ENCODE measurements around the gene ZNF789.
A peak's percentile ranks its signal among the peaks of the same experiment; 100 is the strongest.

ZNF789 gene

DNA sequence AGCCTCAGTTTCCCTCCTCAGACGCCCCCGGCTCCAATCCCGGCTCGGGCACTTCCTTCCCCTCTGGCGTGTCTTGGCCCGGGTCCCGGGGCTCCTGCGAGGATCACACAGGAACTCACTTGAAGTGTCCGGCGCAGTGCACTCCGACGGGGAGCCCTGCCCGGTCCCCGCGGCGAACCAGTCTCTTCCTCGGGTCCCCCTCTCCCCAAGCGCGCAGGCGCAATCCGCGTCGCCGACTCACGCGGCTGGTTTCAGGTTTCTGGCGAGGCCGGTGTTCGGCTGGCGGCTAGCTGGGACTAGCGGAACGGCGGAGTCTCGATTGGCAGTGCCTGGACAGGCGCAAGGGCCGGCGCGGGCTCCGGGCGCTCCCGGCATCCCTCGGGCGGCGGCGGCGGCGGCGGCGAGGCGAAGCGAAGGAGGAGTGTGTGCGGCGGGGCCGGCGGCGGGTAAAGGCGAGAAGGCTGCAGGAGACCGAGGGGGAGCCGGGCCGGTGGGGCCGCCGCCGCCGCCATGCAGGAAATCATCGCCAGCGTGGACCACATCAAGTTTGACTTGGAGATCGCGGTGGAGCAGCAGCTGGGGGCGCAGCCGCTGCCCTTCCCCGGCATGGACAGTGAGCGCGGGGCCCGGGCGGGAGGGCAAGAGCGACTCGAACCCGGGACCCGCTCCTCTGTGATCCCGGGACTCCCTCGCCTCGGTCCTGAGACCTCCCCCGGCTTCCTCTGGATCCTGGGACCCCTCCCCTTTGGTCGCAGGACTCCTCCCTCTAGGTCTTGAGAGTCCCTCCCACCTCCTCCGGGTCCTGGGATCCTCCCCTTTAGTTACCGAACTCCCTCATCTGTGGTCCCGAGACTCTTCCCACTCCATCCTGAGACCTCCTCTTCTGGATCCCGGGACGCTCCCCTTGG lies 33.9 kb upstream of the ZNF789 start, which contains the start of the genes CPSF4 and PTCD1:
Gene CPSF4, plus strand, starts transcription at position 371 of the 908 bp plus-strand sequence. Its CDS starts 140 bp downstream, at position 511.
Gene PTCD1, minus strand, starts transcription at position 226 of the 908 bp plus-strand sequence. CDS start 3,556 bp downstream, outside the sequence.
- Histone ChIP-seq H3K4me2 (ENCODE audit: insufficient read depth, low read length, poor library complexity, severe bottlenecking) (peak within 1 kb of the TSS; percentile 76), H3K14ac (ENCODE audit: low read length) (peak within 1 kb of the TSS; percentile 92), H3K27ac (replicated peaks; ENCODE audit: low read length) (peak within 1 kb of the TSS; percentile 91), H2BK5ac (ENCODE audit: low read length) (peak within 1 kb of the TSS; percentile 79), H2BK12ac (ENCODE audit: low read length) (peak within 1 kb of the TSS; percentile 78), H3K18ac (ENCODE audit: low read length) (peak within 1 kb of the TSS; percentile 99), H3K4me3 (ENCODE audit: low read length in 2 of 2) (peak within 1 kb of the TSS; percentile 86 to 98), H3K27me3 (ENCODE audit: control insufficient read depth in 3 of 3, insufficient read depth in 3 of 3, low read depth in 1 of 3, low read length in 3 of 3) (no peaks in the 10 kb centered on the region), H3K4ac (ENCODE audit: low read length) (peak within 1 kb of the TSS; percentile 99), H3K36me3 (replicated peaks in 1 of 2; ENCODE audit: control insufficient read depth in 2 of 2, insufficient read depth in 2 of 2, low read length in 2 of 2) (peaks cover 13 to 61% of the 10 kb centered on the region in 2 donors), H3K23ac (ENCODE audit: low read depth, low read length, poor library complexity) (peak within 1 kb of the TSS; percentile 98), H2AK5ac (ENCODE audit: low read depth, low read length) (peak within 1 kb of the TSS; percentile 71), H4K8ac (ENCODE audit: low read depth, low read length) (peak within 1 kb of the TSS; percentile 76), H3K79me1 (ENCODE audit: low read depth, low read length) (peaks cover 13% of the 10 kb centered on the region), H3K9ac (ENCODE audit: low read depth, low read length, poor library complexity) (peak within 1 kb of the TSS; percentile 100), H2BK120ac (ENCODE audit: low read depth, low read length) (no peak within 1 kb of the TSS), H2BK15ac (ENCODE audit: low read length) (peak within 1 kb of the TSS; percentile 91), H2AFZ (ENCODE audit: low read length) (peak within 1 kb of the TSS; percentile 99), H4K91ac (ENCODE audit: low read depth, low read length, poor library complexity) (no peak within 1 kb of the TSS), H3K9me3 (replicated peaks in 1 of 2; ENCODE audit: control insufficient read depth in 2 of 2, insufficient read depth in 1 of 2, low read depth in 1 of 2, low read length in 2 of 2) (no peaks in the 10 kb centered on the region), H3K4me1 (ENCODE audit: control insufficient read depth in 2 of 2, insufficient read depth in 1 of 2, low read depth in 1 of 2, low read length in 2 of 2) (peaks cover 8 to 12% of the 10 kb centered on the region in 2 donors)
- WGBS, 2 donors (ENCODE audit: extremely low coverage in 2 of 2, insufficient read length in 2 of 2, insufficient replicate concordance in 1 of 2): no CpG with 5 or more reads among the region's 89 CpGs
- peak; percentile 97 for DNase-seq (ENCODE audit: low spot score)

DNA sequence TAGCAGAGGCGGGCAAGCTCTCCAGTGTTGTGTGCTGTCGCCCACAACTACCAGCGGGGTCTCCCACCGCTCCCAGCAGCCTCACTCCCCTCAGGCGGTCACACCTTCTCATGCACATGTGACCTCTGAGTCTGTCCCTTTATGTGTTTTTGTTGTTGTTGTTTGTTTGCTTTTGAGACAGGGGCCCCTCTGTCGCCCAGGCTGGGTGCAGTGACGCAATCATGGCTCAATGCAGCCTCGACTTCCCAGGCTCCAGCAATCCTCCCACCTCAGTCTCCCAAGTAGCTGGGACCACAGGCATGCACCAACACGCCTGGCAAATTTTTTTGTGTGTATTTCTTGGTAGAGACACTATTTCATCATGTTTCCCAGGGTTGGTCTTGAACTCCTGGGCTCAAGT lies 32.5 kb upstream of the ZNF789 start:
- peak overlapping the region in 1 of 2 donors; percentile 86 for H3K4me3 ChIP-seq (ENCODE audit: low read length in 2 of 2)
- no peak overlapping the region for H4K91ac ChIP-seq (ENCODE audit: low read depth, low read length, poor library complexity)
- H3K36me3 ChIP-seq (replicated peaks in 1 of 2; ENCODE audit: control insufficient read depth in 2 of 2, insufficient read depth in 2 of 2, low read length in 2 of 2): peaks cover 12 to 60% of the 10 kb centered on the region in 2 donors
- H3K4me1 ChIP-seq (ENCODE audit: control insufficient read depth in 2 of 2, insufficient read depth in 1 of 2, low read depth in 1 of 2, low read length in 2 of 2): peaks cover 8 to 12% of the 10 kb centered on the region in 2 donors
- no peak overlapping the region for H2BK120ac ChIP-seq (ENCODE audit: low read depth, low read length)
- H4K8ac ChIP-seq (ENCODE audit: low read depth, low read length): no peak overlapping the region
- no peak overlapping the region for H2AFZ ChIP-seq (ENCODE audit: low read length)
- H3K9me3 ChIP-seq (replicated peaks in 1 of 2; ENCODE audit: control insufficient read depth in 2 of 2, insufficient read depth in 1 of 2, low read depth in 1 of 2, low read length in 2 of 2): no peaks in the 10 kb centered on the region
- no peak overlapping the region for H3K23ac ChIP-seq (ENCODE audit: low read depth, low read length, poor library complexity)
- no peaks in the 10 kb centered on the region for H3K27me3 ChIP-seq (ENCODE audit: control insufficient read depth in 3 of 3, insufficient read depth in 3 of 3, low read depth in 1 of 3, low read length in 3 of 3)
- peaks cover 10% of the 10 kb centered on the region for H3K79me1 ChIP-seq (ENCODE audit: low read depth, low read length)
- no peak for DNase-seq (ENCODE audit: low spot score)
- no peak overlapping the region for H3K4me2 ChIP-seq (ENCODE audit: insufficient read depth, low read length, poor library complexity, severe bottlenecking)
- H3K27ac ChIP-seq (replicated peaks; ENCODE audit: low read length): no peak overlapping the region
- peak overlapping the region; percentile 30 for H3K9ac ChIP-seq (ENCODE audit: low read depth, low read length, poor library complexity)
- no peak overlapping the region for H3K18ac ChIP-seq (ENCODE audit: low read length)
- H2BK5ac ChIP-seq (ENCODE audit: low read length): no peak overlapping the region
- H2AK5ac ChIP-seq (ENCODE audit: low read depth, low read length): no peak overlapping the region
- no peak overlapping the region for H2BK12ac ChIP-seq (ENCODE audit: low read length)
- H3K4ac ChIP-seq (ENCODE audit: low read length): no peak overlapping the region
- H2BK15ac ChIP-seq (ENCODE audit: low read length): no peak overlapping the region
- WGBS, 2 donors (ENCODE audit: extremely low coverage in 2 of 2, insufficient read length in 2 of 2, insufficient replicate concordance in 1 of 2): no CpG with 5 or more reads among the region's 9 CpGs
- H3K14ac ChIP-seq (ENCODE audit: low read length): no peak overlapping the region

DNA sequence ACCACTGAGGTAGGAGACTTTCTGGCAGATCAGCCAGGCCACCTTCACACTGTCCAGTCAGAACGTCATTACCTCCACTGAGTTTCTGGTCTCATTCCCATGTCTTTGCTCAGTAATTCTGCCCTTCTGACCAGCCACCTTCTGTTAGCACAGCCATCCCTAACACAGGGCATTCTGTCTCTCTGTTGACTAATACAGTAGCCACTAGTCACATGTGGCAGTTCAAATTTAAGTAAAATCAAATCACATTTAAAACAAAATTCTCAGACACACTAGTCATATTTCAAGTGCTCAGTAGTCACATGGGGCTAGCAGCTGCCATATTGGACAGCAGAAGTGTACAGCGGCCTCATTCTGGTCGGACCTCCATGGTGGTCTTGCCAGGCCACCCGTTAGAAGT lies 26.6 kb upstream of the ZNF789 start:
- Histone ChIP-seq H3K9ac (ENCODE audit: low read depth, low read length, poor library complexity) (no peak overlapping the region), H3K27me3 (ENCODE audit: control insufficient read depth in 3 of 3, insufficient read depth in 3 of 3, low read depth in 1 of 3, low read length in 3 of 3) (no peaks in the 10 kb centered on the region), H2BK15ac (ENCODE audit: low read length) (no peak overlapping the region), H3K4me2 (ENCODE audit: insufficient read depth, low read length, poor library complexity, severe bottlenecking) (no peak overlapping the region), H3K4me1 (ENCODE audit: control insufficient read depth in 2 of 2, insufficient read depth in 1 of 2, low read depth in 1 of 2, low read length in 2 of 2) (no peaks in the 10 kb centered on the region), H3K4ac (ENCODE audit: low read length) (no peak overlapping the region), H3K18ac (ENCODE audit: low read length) (no peak overlapping the region), H3K14ac (ENCODE audit: low read length) (no peak overlapping the region), H3K27ac (replicated peaks; ENCODE audit: low read length) (no peak overlapping the region), H3K4me3 (ENCODE audit: low read length in 2 of 2) (no peak overlapping the region), H2BK5ac (ENCODE audit: low read length) (no peak overlapping the region), H2AFZ (ENCODE audit: low read length) (no peak overlapping the region), H2BK12ac (ENCODE audit: low read length) (no peak overlapping the region), H2BK120ac (ENCODE audit: low read depth, low read length) (no peak overlapping the region), H4K8ac (ENCODE audit: low read depth, low read length) (no peak overlapping the region), H2AK5ac (ENCODE audit: low read depth, low read length) (no peak overlapping the region), H3K23ac (ENCODE audit: low read depth, low read length, poor library complexity) (no peak overlapping the region), H4K91ac (ENCODE audit: low read depth, low read length, poor library complexity) (no peak overlapping the region), H3K9me3 (replicated peaks in 1 of 2; ENCODE audit: control insufficient read depth in 2 of 2, insufficient read depth in 1 of 2, low read depth in 1 of 2, low read length in 2 of 2) (no peaks in the 10 kb centered on the region), H3K79me1 (ENCODE audit: low read depth, low read length) (peaks cover 7% of the 10 kb centered on the region), H3K36me3 (replicated peaks in 1 of 2; ENCODE audit: control insufficient read depth in 2 of 2, insufficient read depth in 2 of 2, low read length in 2 of 2) (peaks cover 52 to 95% of the 10 kb centered on the region in 2 donors)
- DNase-seq (ENCODE audit: low spot score): no peak
- WGBS, 2 donors (ENCODE audit: extremely low coverage in 2 of 2, insufficient read length in 2 of 2, insufficient replicate concordance in 1 of 2): no CpG with 5 or more reads among the region's 4 CpGs

DNA sequence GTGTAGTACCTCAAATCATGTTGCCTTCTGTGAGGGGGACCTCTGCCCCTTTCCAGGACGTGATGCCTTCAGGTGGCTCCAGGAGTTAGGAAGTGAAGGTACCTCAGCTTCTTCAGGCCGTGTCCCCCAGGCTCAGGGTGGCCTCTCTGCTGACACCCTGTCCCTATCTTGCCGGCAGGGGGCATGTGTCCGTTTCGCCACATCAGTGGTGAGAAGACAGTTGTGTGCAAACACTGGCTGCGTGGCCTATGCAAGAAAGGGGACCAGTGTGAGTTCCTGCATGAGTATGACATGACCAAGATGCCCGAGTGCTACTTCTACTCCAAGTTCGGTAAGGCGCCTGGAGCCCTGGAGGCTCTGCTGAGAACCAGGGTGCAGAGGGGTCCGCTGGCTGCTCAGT lies 24.7 kb upstream of the ZNF789 start:
- peaks cover 64 to 97% of the 10 kb centered on the region in 2 donors for H3K36me3 ChIP-seq (replicated peaks in 1 of 2; ENCODE audit: control insufficient read depth in 2 of 2, insufficient read depth in 2 of 2, low read length in 2 of 2)
- no peak overlapping the region for H2BK12ac ChIP-seq (ENCODE audit: low read length)
- no peak overlapping the region for H2BK5ac ChIP-seq (ENCODE audit: low read length)
- no peak overlapping the region for H4K8ac ChIP-seq (ENCODE audit: low read depth, low read length)
- peak overlapping the region; percentile 3 for H3K9ac ChIP-seq (ENCODE audit: low read depth, low read length, poor library complexity)
- H2BK120ac ChIP-seq (ENCODE audit: low read depth, low read length): no peak overlapping the region
- H3K18ac ChIP-seq (ENCODE audit: low read length): no peak overlapping the region
- H3K4me3 ChIP-seq (ENCODE audit: low read length in 2 of 2): no peak overlapping the region
- H3K27ac ChIP-seq (replicated peaks; ENCODE audit: low read length): no peak overlapping the region
- H3K4me1 ChIP-seq (ENCODE audit: control insufficient read depth in 2 of 2, insufficient read depth in 1 of 2, low read depth in 1 of 2, low read length in 2 of 2): no peaks in the 10 kb centered on the region
- no peak overlapping the region for H3K14ac ChIP-seq (ENCODE audit: low read length)
- H3K79me1 ChIP-seq (ENCODE audit: low read depth, low read length): peaks cover 10% of the 10 kb centered on the region
- no peak overlapping the region for H2AFZ ChIP-seq (ENCODE audit: low read length)
- no peak overlapping the region for H4K91ac ChIP-seq (ENCODE audit: low read depth, low read length, poor library complexity)
- no peaks in the 10 kb centered on the region for H3K9me3 ChIP-seq (replicated peaks in 1 of 2; ENCODE audit: control insufficient read depth in 2 of 2, insufficient read depth in 1 of 2, low read depth in 1 of 2, low read length in 2 of 2)
- no CpG with 5 or more reads among the region's 10 CpGs for WGBS, 2 donors (ENCODE audit: extremely low coverage in 2 of 2, insufficient read length in 2 of 2, insufficient replicate concordance in 1 of 2)
- H3K4me2 ChIP-seq (ENCODE audit: insufficient read depth, low read length, poor library complexity, severe bottlenecking): no peak overlapping the region
- H3K23ac ChIP-seq (ENCODE audit: low read depth, low read length, poor library complexity): peak overlapping the region; percentile 81
- H2BK15ac ChIP-seq (ENCODE audit: low read length): no peak overlapping the region
- no peaks in the 10 kb centered on the region for H3K27me3 ChIP-seq (ENCODE audit: control insufficient read depth in 3 of 3, insufficient read depth in 3 of 3, low read depth in 1 of 3, low read length in 3 of 3)
- no peak overlapping the region for H3K4ac ChIP-seq (ENCODE audit: low read length)
- no peak for DNase-seq (ENCODE audit: low spot score)
- no peak overlapping the region for H2AK5ac ChIP-seq (ENCODE audit: low read depth, low read length)
